Left ventricle myocardium inferior (tissue), 1 donor: Measurements from ENCODE around the gene SPEF1. TPM values are rescaled to one million over a fixed set of nuclear protein-coding genes. Genes with fewer than 3 reads are reported as not detected.

Source experiments
- DNase-seq: peaks from one replicate; pipeline ENCODE4 v3.0.0-alpha.2; 2020
- H3K27ac ChIP-seq: fragments of 200-600 bp; replicated peaks from 2 replicates; pipeline ENCODE4 v1.8.0; 2021
- H3K27me3 ChIP-seq: fragments of 200-600 bp; 2 replicates; pipeline ENCODE4 v1.8.0; 2021; ENCODE audit warnings: low read depth
- H3K36me3 ChIP-seq: fragments of 200-600 bp; 2 replicates; pipeline ENCODE4 v1.8.0; 2021
- H3K4me1 ChIP-seq: fragments of 200-600 bp; 2 replicates; pipeline ENCODE4 v1.8.0; 2021
- H3K4me3 ChIP-seq: fragments of 200-600 bp; 2 replicates; pipeline ENCODE4 v1.8.0; 2021; ENCODE audit warnings: mild to moderate bottlenecking, moderate library complexity
- H3K9me3 ChIP-seq: fragments of 200-600 bp; replicated peaks from 2 replicates; pipeline ENCODE4 v1.8.0; 2021
- intact Hi-C: fragments of 100-400 bp; cut with micrococcal nuclease; formaldehyde crosslinking; loops from one replicate; pipeline ENCODE4 v1.11.0; 2022
- total RNA-seq: library from RNA; stranded (reverse); fragmentation: NEBNext Ultra II Directional; extraction: Animal tissue kit (Norgen Biotek cat#: 25700); gene quantifications from one replicate; pipeline ENCODE4 v1.2.1, GENCODE V29; 2021
- TF ChIP-seq, protein P1 (sequence below): fragments of 200-600 bp; IDR thresholded peaks from 2 replicates; pipeline ENCODE4 v1.8.0; 2021; ENCODE audit warnings: antibody characterized with exemption, mild to moderate bottlenecking, borderline replicate concordance
- donor health status: DM: no; HTN: yes; CAD: no; lungs with severe emphysema.

Gene SPEF1
- total RNA-seq, 1 donor from 2014 or later = 0.33 TPM

GRCh38 chr20:3783068-3783489 is 1.8 kb upstream of the SPEF1 start:
- peaks cover 57% of the 10 kb centered on the region for H3K4me1 ChIP-seq
- DNase-seq = no peak
- no peaks in the 10 kb centered on the region for H3K27me3 ChIP-seq
- peaks cover 6% of the 10 kb centered on the region for H3K36me3 ChIP-seq
- no peak overlapping the region for H3K4me3 ChIP-seq
- TF ChIP-seq, protein P1, sequence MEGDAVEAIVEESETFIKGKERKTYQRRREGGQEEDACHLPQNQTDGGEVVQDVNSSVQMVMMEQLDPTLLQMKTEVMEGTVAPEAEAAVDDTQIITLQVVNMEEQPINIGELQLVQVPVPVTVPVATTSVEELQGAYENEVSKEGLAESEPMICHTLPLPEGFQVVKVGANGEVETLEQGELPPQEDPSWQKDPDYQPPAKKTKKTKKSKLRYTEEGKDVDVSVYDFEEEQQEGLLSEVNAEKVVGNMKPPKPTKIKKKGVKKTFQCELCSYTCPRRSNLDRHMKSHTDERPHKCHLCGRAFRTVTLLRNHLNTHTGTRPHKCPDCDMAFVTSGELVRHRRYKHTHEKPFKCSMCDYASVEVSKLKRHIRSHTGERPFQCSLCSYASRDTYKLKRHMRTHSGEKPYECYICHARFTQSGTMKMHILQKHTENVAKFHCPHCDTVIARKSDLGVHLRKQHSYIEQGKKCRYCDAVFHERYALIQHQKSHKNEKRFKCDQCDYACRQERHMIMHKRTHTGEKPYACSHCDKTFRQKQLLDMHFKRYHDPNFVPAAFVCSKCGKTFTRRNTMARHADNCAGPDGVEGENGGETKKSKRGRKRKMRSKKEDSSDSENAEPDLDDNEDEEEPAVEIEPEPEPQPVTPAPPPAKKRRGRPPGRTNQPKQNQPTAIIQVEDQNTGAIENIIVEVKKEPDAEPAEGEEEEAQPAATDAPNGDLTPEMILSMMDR = no peak
- intact Hi-C loops = no loop called here
- H3K9me3 ChIP-seq = no peaks in the 10 kb centered on the region
- H3K27ac ChIP-seq = no peak overlapping the region

GRCh38 chr20:3782597-3782996 is 1.3 kb upstream of the SPEF1 start:
- Histone ChIP-seq H3K4me3 (no peak overlapping the region), H3K27me3 (no peaks in the 10 kb centered on the region), H3K4me1 (peaks cover 62% of the 10 kb centered on the region), H3K27ac (no peak overlapping the region), H3K9me3 (no peaks in the 10 kb centered on the region), H3K36me3 (peaks cover 6% of the 10 kb centered on the region)
- TF ChIP-seq, protein P1 = no peak
- DNase-seq = no peak
- intact Hi-C loops = no loop called here

DNA sequence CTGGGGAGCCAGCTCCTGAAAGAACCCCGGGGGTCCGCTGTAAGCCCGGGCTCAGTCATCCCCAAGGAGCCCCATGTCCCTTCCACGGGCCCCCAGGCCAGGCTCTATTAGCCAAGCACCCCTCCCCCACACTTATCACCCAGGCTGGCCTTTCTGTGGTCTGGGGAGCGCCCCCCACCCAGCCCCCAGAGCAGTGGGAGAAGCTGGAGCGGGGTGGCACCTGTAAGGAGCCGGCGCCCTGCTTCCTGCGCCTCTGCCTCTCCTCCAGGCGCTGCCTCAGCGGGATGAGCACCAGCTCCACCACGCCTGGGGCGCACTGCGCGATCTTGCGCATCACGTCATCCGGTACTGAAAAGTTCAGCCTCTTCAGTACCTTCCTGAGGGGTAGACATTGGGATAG is 2.3 kb downstream of the SPEF1 start:
- Histone ChIP-seq H3K9me3 (no peaks in the 10 kb centered on the region), H3K4me3 (no peak overlapping the region), H3K36me3 (peaks cover under 1% of the 10 kb centered on the region), H3K4me1 (peaks cover 38% of the 10 kb centered on the region), H3K27me3 (no peaks in the 10 kb centered on the region), H3K27ac (no peak overlapping the region)
- intact Hi-C loops = no loop called here
- no peak for DNase-seq
- TF ChIP-seq, protein P1 = no peak

GRCh38 chr20:3777716-3778629 is 3.3 kb downstream of the SPEF1 start:
- no peaks in the 10 kb centered on the region for H3K36me3 ChIP-seq
- H3K9me3 ChIP-seq = no peaks in the 10 kb centered on the region
- H3K4me3 ChIP-seq = peak overlapping the region; percentile 69
- peak; percentile 77 for DNase-seq
- TF ChIP-seq, protein P1 = no peak
- no peaks in the 10 kb centered on the region for H3K27me3 ChIP-seq
- H3K4me1 ChIP-seq = peaks cover 29% of the 10 kb centered on the region
- intact Hi-C loops = no loop called here
- H3K27ac ChIP-seq = peak overlapping the region; percentile 16

- no peaks in the 10 kb centered on the region for H3K36me3 ChIP-seq
- peak overlapping the region; percentile 16 for H3K27ac ChIP-seq
- H3K9me3 ChIP-seq = no peaks in the 10 kb centered on the region
- TF ChIP-seq, protein P1 = no peak
- intact Hi-C loops = no loop called here
- H3K4me1 ChIP-seq = peaks cover 29% of the 10 kb centered on the region
- no peaks in the 10 kb centered on the region for H3K27me3 ChIP-seq
- peak overlapping the region; percentile 69 for H3K4me3 ChIP-seq
- no peak for DNase-seq
These were observed 3.9 kb downstream of the SPEF1 start for GRCh38 chr20:3777381-3777715.
